H1 (cell line): ENCODE measurements around the gene CATSPERD. TPM values are rescaled to one million over a fixed set of nuclear protein-coding genes. Genes with fewer than 3 reads are reported as not detected.

ENCODE experiments used
- CTCF ChIA-PET: fragments of 300-600 bp; sonication (Branson Sonifier 250); formaldehyde crosslinking; loops from one replicate; lab custom pipeline; 2021; ENCODE audit not compliant: partially characterized antibody; lab: Charles Lee
- POLR2A ChIA-PET: fragments of 300-600 bp; sonication (Branson Sonifier 250); formaldehyde crosslinking; loops from one replicate; lab custom pipeline; 2021; ENCODE audit warnings: inconsistent platforms; ENCODE audit not compliant: partially characterized antibody; lab: Charles Lee
- DNase-seq, 2 experiments: peaks; one replicate each; pipeline versions ENCODE4 v3.0.0 to v3.0.0-alpha.2; 2010 to 2022; ENCODE audit warnings: low spot score in 2 of 2, low read depth in 1 of 2, mixed read lengths in 1 of 2
- FAIRE-seq: peaks from 2 replicates; lab custom pipeline; 2011; peaks lifted over from hg19 to GRCh38; lab: Jason Lieb, UNC
- H2AFZ ChIP-seq: 2 replicates; pipeline ENCODE4 v1.8.1; 2012; ENCODE audit warnings: low read length, inconsistent platforms
- H2AK5ac ChIP-seq: 2 replicates; pipeline ENCODE4 v1.6.1; 2013; ENCODE audit warnings: low read depth, low read length
- H2BK120ac ChIP-seq: replicated peaks from 2 replicates; pipeline ENCODE3; 2013; ENCODE audit warnings: low read depth, low read length, inconsistent platforms
- H2BK12ac ChIP-seq: 2 replicates; pipeline ENCODE4 v1.6.1; 2013; ENCODE audit warnings: low read depth, low read length
- H2BK15ac ChIP-seq: 2 replicates; pipeline ENCODE4 v1.6.1; 2013; ENCODE audit warnings: low read length
- H2BK20ac ChIP-seq: 2 replicates; pipeline ENCODE4 v1.6.1; 2013; ENCODE audit warnings: low read length
- H2BK5ac ChIP-seq: 2 replicates; pipeline ENCODE4 v1.6.1; 2013; ENCODE audit warnings: low read depth, low read length
- H3K14ac ChIP-seq: 2 replicates; pipeline ENCODE4 v1.6.1; 2013; ENCODE audit warnings: inconsistent platforms; ENCODE audit not compliant: insufficient read length
- H3K18ac ChIP-seq: 2 replicates; pipeline ENCODE4 v1.6.1; 2013; ENCODE audit warnings: low read length; ENCODE audit errors: extremely low read depth
- H3K23ac ChIP-seq: 2 replicates; pipeline ENCODE4 v1.6.1; 2013; ENCODE audit warnings: inconsistent platforms; ENCODE audit not compliant: insufficient read length
- H3K23me2 ChIP-seq: 2 replicates; pipeline ENCODE4 v1.6.1; 2013; ENCODE audit warnings: low read depth, low read length
- H3K27ac ChIP-seq: 2 replicates; pipeline ENCODE4 v1.6.1; 2011; ENCODE audit warnings: low read depth, low read length, inconsistent platforms
- H3K27me3 ChIP-seq, 4 experiments: replicated peaks in 1 of 4; 1 replicate in 1 of 4; 2 replicates in 3 of 4; pipeline versions ENCODE4 v1.6.1 to v1.8.1; 2011 to 2013; ENCODE audit warnings: low read length in 3 of 4, mild to moderate bottlenecking in 3 of 4, inconsistent platforms in 2 of 4, mixed read lengths in 2 of 4, moderate library complexity in 1 of 4; ENCODE audit not compliant: control insufficient read depth in 3 of 4, insufficient read depth in 3 of 4; ENCODE audit errors: extremely low read depth in 1 of 4
- H3K36me3 ChIP-seq, 4 experiments: 2 replicates each; pipeline versions ENCODE4 v1.6.1 to v1.8.1; 2011 to 2013; ENCODE audit warnings: mild to moderate bottlenecking in 4 of 4, low read length in 3 of 4, moderate library complexity in 2 of 4, control low read depth in 1 of 4, inconsistent platforms in 1 of 4; ENCODE audit not compliant: insufficient read depth in 4 of 4, control insufficient read depth in 2 of 4
- H3K4ac ChIP-seq: replicated peaks from 2 replicates; pipeline ENCODE3; 2013; ENCODE audit warnings: low read length, low read depth, mixed read lengths, inconsistent platforms; ENCODE audit not compliant: insufficient read length
- H3K4me1 ChIP-seq, 4 experiments: replicated peaks in 1 of 4; 1 replicate in 1 of 4; 2 replicates in 3 of 4; pipeline versions ENCODE4 v1.6.1 to v1.8.1; 2011 to 2013; ENCODE audit warnings: low read length in 3 of 4, inconsistent platforms in 2 of 4, mixed read lengths in 1 of 4; ENCODE audit not compliant: insufficient read depth in 4 of 4, control insufficient read depth in 3 of 4
- H3K4me2 ChIP-seq, 2 experiments: 2 replicates each; pipeline versions ENCODE4 v1.6.1 to v1.8.1; 2011 to 2013; ENCODE audit warnings: low read depth in 2 of 2, low read length in 2 of 2, control low read depth in 1 of 2, inconsistent platforms in 1 of 2, mild to moderate bottlenecking in 1 of 2; ENCODE audit not compliant: insufficient read depth in 1 of 2
- H3K4me3 ChIP-seq, 4 experiments: fragments of 200-600, 300-600 bp in 1 of 4; sonication (generic), shearing (Covaris generic), sonication (Bioruptor Twin) in 1 of 4; 2 replicates each; pipeline versions ENCODE4 v1.5.1 to v1.8.1; 2011 to 2016; ENCODE audit warnings: low read length in 4 of 4, low read depth in 3 of 4, control low read depth in 2 of 4, inconsistent platforms in 2 of 4, mild to moderate bottlenecking in 2 of 4, mixed read lengths in 1 of 4, moderate library complexity in 1 of 4; ENCODE audit not compliant: insufficient read depth in 2 of 4; ENCODE audit errors: extremely low read depth in 1 of 4
- H3K56ac ChIP-seq: replicated peaks from 2 replicates; pipeline ENCODE3; 2013; ENCODE audit warnings: low read depth, mild to moderate bottlenecking, mixed read lengths, low read length, inconsistent platforms; ENCODE audit not compliant: insufficient read length
- H3K79me1 ChIP-seq: 2 replicates; pipeline ENCODE4 v1.6.1; 2013; ENCODE audit warnings: low read depth, low read length, control low read depth
- H3K79me2 ChIP-seq, 2 experiments: 2 replicates each; pipeline versions ENCODE4 v1.6.1 to v1.8.1; 2012 to 2013; ENCODE audit warnings: low read length in 2 of 2, mild to moderate bottlenecking in 2 of 2, inconsistent platforms in 1 of 2; ENCODE audit not compliant: insufficient read depth in 2 of 2, control insufficient read depth in 1 of 2
- H3K9ac ChIP-seq, 4 experiments: replicated peaks in 1 of 4; 1 replicate in 1 of 4; 2 replicates in 3 of 4; pipeline versions ENCODE4 v1.6.1 to v1.8.1; 2011 to 2013; ENCODE audit warnings: low read depth in 3 of 4, low read length in 3 of 4, control low read depth in 2 of 4, mild to moderate bottlenecking in 2 of 4, moderate library complexity in 2 of 4, inconsistent platforms in 1 of 4; ENCODE audit errors: extremely low read depth in 1 of 4
- H3K9me3 ChIP-seq, 2 experiments: 2 replicates each; pipeline versions ENCODE4 v1.6.1 to v1.8.1; 2012 to 2013; ENCODE audit warnings: mild to moderate bottlenecking in 2 of 2, moderate library complexity in 2 of 2, control low read depth in 1 of 2, inconsistent platforms in 1 of 2, low read depth in 1 of 2, low read length in 1 of 2, mixed read lengths in 1 of 2; ENCODE audit not compliant: insufficient read depth in 2 of 2
- H4K20me1 ChIP-seq, 2 experiments: replicated peaks in 1 of 2; 2 replicates each; pipeline versions ENCODE3 to v1.8.1; 2011 to 2013; ENCODE audit warnings: inconsistent platforms in 2 of 2, low read length in 2 of 2, mild to moderate bottlenecking in 1 of 2; ENCODE audit not compliant: insufficient read depth in 2 of 2, control insufficient read depth in 1 of 2
- H4K5ac ChIP-seq: 2 replicates; pipeline ENCODE4 v1.6.1; 2013; ENCODE audit warnings: low read length, low read depth, mixed read lengths, inconsistent platforms; ENCODE audit not compliant: insufficient read length
- H4K8ac ChIP-seq: 2 replicates; pipeline ENCODE4 v1.8.0; 2013; ENCODE audit warnings: mild to moderate bottlenecking, moderate library complexity, low read length, inconsistent platforms; ENCODE audit not compliant: insufficient read depth; ENCODE audit errors: extremely low read depth
- H4K91ac ChIP-seq: replicated peaks from 2 replicates; pipeline ENCODE3; 2013; ENCODE audit warnings: low read length, mixed read lengths, inconsistent platforms; ENCODE audit not compliant: insufficient read length
- NRF1 ChIP-seq: IDR thresholded peaks from 2 replicates; pipeline ENCODE4 v1.6.1; 2011; ENCODE audit warnings: mild to moderate bottlenecking, low read depth, low read length, improper control_type of control experiment
- POLR2AphosphoS5 ChIP-seq: IDR thresholded peaks from 2 replicates; pipeline ENCODE4 v1.6.1; 2011; ENCODE audit warnings: low read depth, low read length
- WGBS, 2 experiments: shearing (Covaris generic) in 1 of 2; methylation state at CpG; one replicate each; pipeline versions ENCODE4 v1.1.6 to v1.1.7; 2013 to 2015; ENCODE audit warnings: low lambda C conversion rate in 2 of 2, mixed read lengths in 2 of 2, inconsistent platforms in 1 of 2, low coverage in 1 of 2, missing lambda C conversion rate in 1 of 2; ENCODE audit not compliant: insufficient replicate concordance in 2 of 2, insufficient coverage in 1 of 2, insufficient read length in 1 of 2; ENCODE audit errors: extremely low coverage in 1 of 2, missing lambda C conversion rate in 1 of 2; 5-methylcytosine and 5-hydroxymethylcytosine counted together
- polyA plus RNA-seq, 7 experiments: library from polyadenylated mRNA; depleted of rRNA in 3 of 7; stranded (reverse) in 5 of 7; unstranded in 2 of 7; fragments of >200 nt in 5 of 7; fragments of 200-250 nt in 2 of 7; gene quantifications; 1 replicate in 5 of 7; 2 replicates in 1 of 7; 4 replicates in 1 of 7; pipeline versions ENCODE4 v1.2.1 to v1.2.3, GENCODE V29; 2011 to 2013; ENCODE audit warnings: missing spikeins in 2 of 7, mixed read lengths in 2 of 7
- total RNA-seq: library from RNA; stranded (reverse); fragmentation: NEBNext Ultra II Directional; extraction: Animal tissue kit (Norgen Biotek cat#: 25700); gene quantifications from 2 replicates; pipeline ENCODE4 v1.2.1, GENCODE V29; 2021

CATSPERD gene
- total and polyA plus RNA-seq, 2 of the 8 experiments (the other 6 are each of a cell fraction or from before 2014, with no cell fraction given): 0.12 TPM; not detected in 1

DNA sequence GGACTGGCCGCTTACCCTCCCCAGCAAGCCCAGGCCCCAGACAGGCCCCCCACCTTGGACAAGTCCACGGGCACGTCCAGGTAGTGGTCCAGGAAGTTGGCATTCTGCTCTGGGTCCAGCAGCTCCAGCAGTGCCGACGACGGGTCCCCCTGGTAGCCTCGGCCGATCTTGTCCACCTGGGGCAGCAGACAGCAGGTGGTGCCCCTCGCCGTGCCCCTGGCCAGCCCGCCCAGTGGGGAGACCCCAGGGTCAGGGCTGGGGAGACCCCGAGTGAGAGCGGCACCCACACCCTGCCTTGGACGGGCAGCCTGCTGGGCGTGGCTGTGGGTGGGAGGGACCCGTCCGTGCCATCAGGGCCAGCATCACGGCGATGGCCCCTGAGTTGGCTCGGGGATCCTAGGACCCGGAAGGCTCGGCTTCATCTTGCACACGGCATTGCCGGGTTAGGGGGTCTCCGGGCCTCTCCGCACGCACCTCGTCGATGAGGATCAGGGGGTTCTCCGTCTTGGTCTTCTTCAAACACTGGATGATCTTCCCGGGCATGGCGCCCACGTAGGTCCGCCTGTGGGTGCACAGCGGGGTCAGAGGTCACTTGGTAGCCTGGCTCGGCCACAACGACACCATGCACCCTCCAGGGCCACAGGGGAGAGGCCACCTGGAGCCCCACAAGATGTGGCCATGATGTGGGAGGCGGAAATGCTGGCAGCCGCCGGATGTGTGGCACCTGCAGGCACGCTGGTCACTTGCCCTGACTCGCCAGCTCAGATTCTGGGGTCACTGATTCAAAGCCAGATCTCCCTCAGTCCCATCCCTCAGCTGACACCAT lies 24.0 kb upstream of the CATSPERD start:
- peaks cover 47 to 86% (median 79%) of the 10 kb centered on the region in 4 experiments for H3K36me3 ChIP-seq

More for the DNA sequence above, 24.0 kb upstream of the CATSPERD start:
- TF ChIP-seq POLR2AphosphoS5 (peak; percentile 12; the same call in 1 of the 2 replicates), NRF1 (no peak)
- Histone ChIP-seq H3K4me2 (no peak overlapping the region), H4K20me1 (peaks cover 39 to 44% of the 10 kb centered on the region in 2 experiments), H3K23ac (no peak overlapping the region), H2AK5ac (no peak overlapping the region), H3K4me1 (no peaks in the 10 kb centered on the region; a peak in 1 of 7 replicates), H3K79me2 (peaks cover 0 to 26% of the 10 kb centered on the region in 2 experiments; a peak in 1 of 4 replicates), H2BK20ac (no peak overlapping the region), H2AFZ (no peak overlapping the region), H3K27ac (no peak overlapping the region; the same call in 1 of the 2 replicates), H3K27me3 (no peaks in the 10 kb centered on the region), H3K79me1 (peaks cover 6% of the 10 kb centered on the region), H3K4ac (no peak overlapping the region), H3K9ac (no peak overlapping the region), H3K4me3 (no peak overlapping the region), H3K23me2 (no peaks in the 10 kb centered on the region; the same call in 1 of the 2 replicates), H4K5ac (no peak overlapping the region), H4K91ac (no peak overlapping the region), H2BK15ac (no peak overlapping the region), H3K9me3 (peaks cover 0 to 3% of the 10 kb centered on the region in 2 experiments; a peak in 1 of 4 replicates), H2BK120ac (no peak overlapping the region), H3K56ac (no peak overlapping the region), H3K18ac (no peak overlapping the region), H2BK5ac (no peak overlapping the region; the same call in 1 of the 2 replicates), H3K14ac (no peak overlapping the region), H2BK12ac (no peak overlapping the region), H4K8ac (no peak overlapping the region; the same call in none of the 2 replicates)
- DNase-seq (no peak), FAIRE-seq (no peak)
- WGBS, 2 experiments: 91% methylated on average over 39 of the region's 42 CpGs; no CpG with 5 or more reads in 1 of the 2 experiments
- ChIA-PET POLR2A (interaction anchor here (1.0 to 15.6 kb wide), 5 partner anchors 10 to 93 kb away, joined by 3 to 620 read pairs (median 3); partner anchors contain the start of genes CATSPERD and LONP1), CTCF (interaction anchor here (0.8 to 1.8 kb wide), 3 partner anchors 10 to 97 kb away, joined by 3 to 5 read pairs (median 4); partner anchors contain the start of genes CATSPERD and LONP1)
